ENCODE data around the gene PTPMT1.

The PTPMT1 gene

GRCh38 chr11:47577460-47578041, 12.2 kb downstream of the PTPMT1 start:
- TF ChIP-seq CTCF (conservative IDR thresholded peaks at IDR 0.05; ENCODE audit: low read depth) = no peak
- H3K27ac ChIP-seq = peak overlapping the region; percentile 82
- POLR2A ChIA-PET (ENCODE audit: low non-redundant PET) = no interaction called here
- CTCF ChIA-PET = interaction anchor here (0.7 kb wide), 1 partner anchor 25 kb away, joined by 3 read pairs; the partner anchor contains the start of gene CELF1
- DNase-seq (ENCODE audit: low spot score) = no peak

- peak; percentile 91 for DNase-seq (ENCODE audit: low spot score)
- TF ChIP-seq CTCF (conservative IDR thresholded peaks at IDR 0.05; ENCODE audit: low read depth) = no peak
- ChIA-PET POLR2A (ENCODE audit: low non-redundant PET) (interaction anchor here (0.7 kb wide), 1 partner anchor 100 kb away, joined by 3 read pairs; no protein-coding TSS in a partner anchor), CTCF (interaction anchor here (0.6 kb wide), 1 partner anchor 13 kb away, joined by 5 read pairs; no protein-coding TSS in a partner anchor)
- H3K27ac ChIP-seq = peak within 1 kb of the TSS; percentile 82
These were observed 13.4 kb downstream of the PTPMT1 start, which contains the start of the genes KBTBD4 and NDUFS3 for GRCh38 chr11:47578524-47579494. Gene KBTBD4 (minus strand): TSS chr11:47578970. CDS start chr11:47578951, 19 bp downstream. Gene NDUFS3 (plus strand): TSS chr11:47579074. CDS start chr11:47579092, 18 bp downstream.

- ChIA-PET POLR2A (ENCODE audit: low non-redundant PET) (no interaction called here), CTCF (no interaction called here)
- TF ChIP-seq CTCF (conservative IDR thresholded peaks at IDR 0.05; ENCODE audit: low read depth) = no peak
- DNase-seq (ENCODE audit: low spot score) = no peak
- no peak overlapping the region for H3K27ac ChIP-seq
These were observed 18.4 kb downstream of the PTPMT1 start for GRCh38 chr11:47583844-47584243.

GRCh38 chr11:47586098-47586855, 20.9 kb downstream of the PTPMT1 start, which contains the start of gene FAM180B:
Gene FAM180B (plus strand): TSS chr11:47586678. CDS start chr11:47586769, 91 bp downstream.
- CTCF ChIA-PET = no interaction called here
- POLR2A ChIA-PET (ENCODE audit: low non-redundant PET) = no interaction called here
- TF ChIP-seq CTCF (conservative IDR thresholded peaks at IDR 0.05; ENCODE audit: low read depth) = no peak
- H3K27ac ChIP-seq = peak within 1 kb of the TSS; percentile 34
- no peak for DNase-seq (ENCODE audit: low spot score)

- POLR2A ChIA-PET (ENCODE audit: low non-redundant PET) = no interaction called here
- peak overlapping the region; percentile 34 for H3K27ac ChIP-seq
- CTCF ChIA-PET = no interaction called here
- no peak for TF ChIP-seq CTCF (conservative IDR thresholded peaks at IDR 0.05; ENCODE audit: low read depth)
- DNase-seq (ENCODE audit: low spot score) = no peak
These were observed 21.8 kb downstream of the PTPMT1 start for GRCh38 chr11:47587039-47587716.
